ENCODE results near the gene UBE2Z. TPM values are rescaled to one million over a fixed set of nuclear protein-coding genes. Genes with fewer than 3 reads are reported as not detected.
"Not testable (repeated sequence)": the region's sequence is repeated elsewhere in the genome, so short reads cannot be mapped to it uniquely, and the experiment has no call there.

UBE2Z gene
- total and polyA plus RNA-seq, 2 of the 8 experiments (the other 6 are each of a cell fraction or from before 2014, with no cell fraction given) = 73.4 to 75.9 TPM

DNA sequence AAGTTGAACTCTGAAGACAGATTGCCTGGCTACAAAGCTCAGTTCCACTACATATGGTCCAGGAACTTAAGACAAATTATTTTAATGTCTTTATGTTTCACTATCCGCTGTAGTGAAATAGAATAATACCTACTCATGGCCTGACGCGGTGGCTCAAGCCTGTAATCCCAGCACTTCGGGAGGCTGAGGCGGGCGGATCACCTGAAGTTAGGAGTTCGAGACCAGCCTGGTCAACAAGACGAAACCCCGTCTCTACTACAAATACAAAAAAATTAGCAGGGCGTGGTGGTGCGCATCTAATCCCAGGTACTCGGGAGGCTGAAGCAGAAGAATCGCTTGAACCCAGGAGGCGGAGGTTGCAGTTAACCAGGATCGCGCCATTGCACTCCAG lies 37.0 kb downstream of the UBE2Z start:
- Histone ChIP-seq H3K36me3 (ENCODE audit: control insufficient read depth in 2 of 4, insufficient read depth in 4 of 4, low read length in 3 of 4) (peaks cover 2 to 11% (median 6%) of the 10 kb centered on the region in 4 experiments; a peak in 6 of 8 replicates), H4K91ac (replicated peaks; ENCODE audit: insufficient read length, low read length) (peak overlapping the region; percentile 98), H3K56ac (replicated peaks; ENCODE audit: insufficient read length, low read depth, low read length) (peak overlapping the region; percentile 69), H3K79me2 (ENCODE audit: control insufficient read depth in 1 of 2, insufficient read depth in 2 of 2, low read length in 2 of 2) (peaks cover 0 to 17% of the 10 kb centered on the region in 2 experiments; a peak in 2 of 4 replicates), H3K9ac (replicated peaks in 1 of 4; ENCODE audit: extremely low read depth in 1 of 4, low read depth in 3 of 4, low read length in 3 of 4) (peak overlapping the region; percentile 81 to 97 (median 92)), H2BK12ac (ENCODE audit: low read depth, low read length) (peak overlapping the region; percentile 40; the same call in 1 of the 2 replicates), H3K4me2 (ENCODE audit: insufficient read depth in 1 of 2, low read depth in 2 of 2, low read length in 2 of 2) (peak overlapping the region; percentile 58 to 85), H3K18ac (ENCODE audit: extremely low read depth, low read length) (peak overlapping the region; percentile 88; the same call in 1 of the 2 replicates), H3K4me3 (ENCODE audit: extremely low read depth in 1 of 4, insufficient read depth in 2 of 4, low read depth in 3 of 4, low read length in 4 of 4) (peak overlapping the region; percentile 64 to 93 (median 88); a peak in 7 of 8 replicates), H3K4ac (replicated peaks; ENCODE audit: insufficient read length, low read depth, low read length) (peak overlapping the region; percentile 97), H2BK15ac (ENCODE audit: low read length) (0 out of 2 replicates have a peak overlapping the region, but pooled peaks have one; percentile 75), H3K27ac (ENCODE audit: low read depth, low read length) (peak overlapping the region; percentile 95), H2BK5ac (ENCODE audit: low read depth, low read length) (peak overlapping the region; percentile 95), H4K5ac (ENCODE audit: insufficient read length, low read depth, low read length) (peak overlapping the region; percentile 77), H2AK5ac (ENCODE audit: low read depth, low read length) (peak overlapping the region; percentile 84)
- ChIA-PET POLR2A (ENCODE audit: partially characterized antibody) (interaction anchor here (0.6 to 6.6 kb wide), 32 partner anchors 9 to 236 kb away, joined by 3 to 46 read pairs (median 6); partner anchors contain the start of genes ATP5MC1, IGF2BP1 and UBE2Z), CTCF (ENCODE audit: partially characterized antibody) (interaction anchor here (0.7 to 3.4 kb wide), 9 partner anchors 17 to 91 kb away, joined by 3 to 16 read pairs (median 4); no protein-coding TSS in a partner anchor)
- not testable (repeated sequence) for H3K27me3 ChIP-seq (replicated peaks in 1 of 4; ENCODE audit: control insufficient read depth in 3 of 4, extremely low read depth in 1 of 4, insufficient read depth in 3 of 4, low read length in 3 of 4); H3K14ac ChIP-seq (ENCODE audit: insufficient read length); H2BK20ac ChIP-seq (ENCODE audit: low read length); H4K8ac ChIP-seq (ENCODE audit: extremely low read depth, insufficient read depth, low read length); H2AFZ ChIP-seq (ENCODE audit: low read length); H3K23me2 ChIP-seq (ENCODE audit: low read depth, low read length); H3K4me1 ChIP-seq (replicated peaks in 1 of 4; ENCODE audit: control insufficient read depth in 3 of 4, insufficient read depth in 4 of 4, low read length in 3 of 4); H4K20me1 ChIP-seq (replicated peaks in 1 of 2; ENCODE audit: control insufficient read depth in 1 of 2, insufficient read depth in 2 of 2, low read length in 2 of 2); H2BK120ac ChIP-seq (replicated peaks; ENCODE audit: low read depth, low read length); H3K9me3 ChIP-seq (ENCODE audit: insufficient read depth in 2 of 2, low read depth in 1 of 2, low read length in 1 of 2); DNase-seq (ENCODE audit: low read depth in 1 of 2, low spot score in 2 of 2); H3K79me1 ChIP-seq (ENCODE audit: low read depth, low read length); H3K23ac ChIP-seq (ENCODE audit: insufficient read length); FAIRE-seq
- 94% methylated on average over 14 of the region's 16 CpGs; no CpG with 5 or more reads in 1 of the 2 experiments for WGBS, 2 experiments (ENCODE audit: extremely low coverage in 1 of 2, insufficient coverage in 1 of 2, insufficient read length in 1 of 2, insufficient replicate concordance in 2 of 2, low coverage in 1 of 2, low lambda C conversion rate in 2 of 2, missing lambda C conversion rate in 1 of 2)
